H9 (cell line): Measurements from ENCODE around the gene NMRAL1. TPM values are rescaled to one million over a fixed set of nuclear protein-coding genes. Genes with fewer than 3 reads are reported as not detected.

Experiments used
- DNase-seq: peaks from one replicate; pipeline ENCODE4 v3.0.0-alpha.2; 2017
- H2AFZ ChIP-seq: one replicate; pipeline ENCODE4 v1.6.1; 2013; ENCODE audit warnings: mild to moderate bottlenecking, low read length, control low read depth, moderate library complexity
- H2AK5ac ChIP-seq: 2 replicates; pipeline ENCODE4 v1.6.1; 2013; ENCODE audit warnings: low read length, control low read depth, mixed read lengths; ENCODE audit not compliant: insufficient read length
- H2BK120ac ChIP-seq: one replicate; pipeline ENCODE4 v1.6.1; 2013; ENCODE audit warnings: low read depth, mild to moderate bottlenecking, low read length, control low read depth, inconsistent platforms; ENCODE audit not compliant: poor library complexity, severe bottlenecking
- H2BK12ac ChIP-seq: 2 replicates; pipeline ENCODE4 v1.6.1; 2013; ENCODE audit warnings: low read length, control low read depth, mixed read lengths, low read depth; ENCODE audit not compliant: insufficient read length
- H2BK15ac ChIP-seq: 2 replicates; pipeline ENCODE4 v1.6.1; 2013; ENCODE audit warnings: low read depth, low read length, control low read depth
- H2BK20ac ChIP-seq: one replicate; pipeline ENCODE4 v1.6.1; 2013; ENCODE audit warnings: low read depth, mild to moderate bottlenecking, low read length, control low read depth, inconsistent platforms; ENCODE audit not compliant: poor library complexity, severe bottlenecking
- H2BK5ac ChIP-seq: 2 replicates; pipeline ENCODE4 v1.6.1; 2013; ENCODE audit warnings: low read length, control low read depth, mixed read lengths; ENCODE audit not compliant: insufficient read length
- H3K14ac ChIP-seq: 2 replicates; pipeline ENCODE4 v1.6.1; 2013; ENCODE audit warnings: low read length, control low read depth; ENCODE audit not compliant: insufficient read depth
- H3K18ac ChIP-seq: 2 replicates; pipeline ENCODE4 v1.6.1; 2013; ENCODE audit warnings: low read depth, mild to moderate bottlenecking, mixed read lengths, low read length, control low read depth; ENCODE audit not compliant: insufficient read length
- H3K23ac ChIP-seq: 2 replicates; pipeline ENCODE4 v1.6.1; 2013; ENCODE audit warnings: low read length, control low read depth, mixed read lengths, low read depth; ENCODE audit not compliant: insufficient read length
- H3K23me2 ChIP-seq: 2 replicates; pipeline ENCODE4 v1.6.1; 2013; ENCODE audit warnings: low read depth, mild to moderate bottlenecking, mixed read lengths, low read length, control low read depth; ENCODE audit not compliant: insufficient read length, poor library complexity, severe bottlenecking
- H3K27ac ChIP-seq: 2 replicates; pipeline ENCODE4 v1.5.1; 2013; ENCODE audit warnings: low read length, control low read depth, mixed read lengths, low read depth; ENCODE audit not compliant: insufficient read length
- H3K27me3 ChIP-seq: 2 replicates; pipeline ENCODE4 v1.6.1; 2013; ENCODE audit warnings: low read length, control low read depth, inconsistent platforms; ENCODE audit not compliant: insufficient read depth
- H3K4ac ChIP-seq: 2 replicates; pipeline ENCODE4 v1.6.1; 2013; ENCODE audit warnings: low read depth, mild to moderate bottlenecking, control low read depth, inconsistent platforms, low read length, moderate library complexity
- H3K4me1 ChIP-seq: 2 replicates; pipeline ENCODE4 v1.6.1; 2013; ENCODE audit warnings: low read length, control low read depth, inconsistent platforms; ENCODE audit not compliant: insufficient read depth
- H3K4me2 ChIP-seq: 2 replicates; pipeline ENCODE4 v1.6.1; 2013; ENCODE audit warnings: low read length, control low read depth, mixed read lengths; ENCODE audit not compliant: insufficient read length, insufficient read depth
- H3K56ac ChIP-seq: 2 replicates; pipeline ENCODE4 v1.6.1; 2013; ENCODE audit warnings: low read depth, mild to moderate bottlenecking, mixed read lengths, low read length, control low read depth; ENCODE audit not compliant: insufficient read length
- H3K79me1 ChIP-seq: 2 replicates; pipeline ENCODE4 v1.6.1; 2013; ENCODE audit warnings: low read depth, mild to moderate bottlenecking, moderate library complexity, low read length, control low read depth, inconsistent platforms; ENCODE audit not compliant: insufficient read depth, poor library complexity, severe bottlenecking
- H3K79me2 ChIP-seq: 2 replicates; pipeline ENCODE4 v1.6.1; 2013; ENCODE audit warnings: low read length, control low read depth, inconsistent platforms; ENCODE audit not compliant: insufficient read depth
- H3K9ac ChIP-seq: 2 replicates; pipeline ENCODE4 v1.6.1; 2013; ENCODE audit warnings: low read length, control low read depth, mixed read lengths; ENCODE audit not compliant: insufficient read length; ENCODE audit errors: extremely low read depth
- H3K9me3 ChIP-seq: one replicate; pipeline ENCODE4 v1.6.1; 2013; ENCODE audit warnings: low read depth, low read length, inconsistent platforms; ENCODE audit not compliant: control insufficient read depth
- H3T11ph ChIP-seq: one replicate; pipeline ENCODE4 v1.6.1; 2013; ENCODE audit warnings: mild to moderate bottlenecking, low read length, control low read depth, inconsistent platforms
- H4K20me1 ChIP-seq: one replicate; pipeline ENCODE4 v1.6.1; 2013; ENCODE audit not compliant: control insufficient read depth, insufficient read length, insufficient read depth
- H4K5ac ChIP-seq: 2 replicates; pipeline ENCODE4 v1.6.1; 2013; ENCODE audit warnings: low read depth, mild to moderate bottlenecking, mixed read lengths, low read length, control low read depth; ENCODE audit not compliant: insufficient read length
- H4K8ac ChIP-seq: replicated peaks from 2 replicates; pipeline ENCODE4 v1.6.1; 2013; ENCODE audit warnings: low read length, control low read depth, mixed read lengths, low read depth; ENCODE audit not compliant: insufficient read length
- H4K91ac ChIP-seq: 2 replicates; pipeline ENCODE4 v1.6.1; 2013; ENCODE audit warnings: low read depth, mild to moderate bottlenecking, moderate library complexity, mixed read lengths, low read length, control low read depth; ENCODE audit not compliant: insufficient read length
- H3K27ac Mint-ChIP-seq, 3 experiments: 2 replicates in 2 of 3; 3 replicates in 1 of 3; pipeline ENCODE4 v1.8.0; 2020 to 2021; ENCODE audit warnings: mixed read lengths in 3 of 3, mild to moderate bottlenecking in 1 of 3, moderate library complexity in 1 of 3
- H3K27me3 Mint-ChIP-seq: 2 replicates; pipeline ENCODE4 v1.8.0; 2021; ENCODE audit warnings: low read depth, mild to moderate bottlenecking, moderate library complexity, mixed read lengths
- H3K36me3 Mint-ChIP-seq, 3 experiments: 2 replicates in 2 of 3; 3 replicates in 1 of 3; pipeline ENCODE4 v1.8.0; 2020 to 2021; ENCODE audit warnings: low read depth in 3 of 3, mixed read lengths in 3 of 3; ENCODE audit not compliant: insufficient read depth in 1 of 3
- H3K4me1 Mint-ChIP-seq, 2 experiments: 2 replicates each; pipeline ENCODE4 v1.8.0; 2020; ENCODE audit warnings: mixed read lengths in 2 of 2
- H3K4me3 Mint-ChIP-seq, 2 experiments: 2 replicates in 1 of 2; 3 replicates in 1 of 2; pipeline ENCODE4 v1.8.0; 2020 to 2021; ENCODE audit warnings: mild to moderate bottlenecking in 2 of 2, mixed read lengths in 2 of 2, moderate library complexity in 1 of 2
- H3K9me3 Mint-ChIP-seq, 2 experiments: 2 replicates in 1 of 2; 3 replicates in 1 of 2; pipeline ENCODE4 v1.8.0; 2020; ENCODE audit warnings: mild to moderate bottlenecking in 2 of 2, mixed read lengths in 2 of 2, moderate library complexity in 1 of 2
- WGBS: extraction: QIAGEN DNeasy Blood & Tissue Kit; methylation state at CpG from one replicate; pipeline ENCODE4 v1.1.7; 2013; ENCODE audit warnings: missing lambda C conversion rate, low lambda C conversion rate, mixed read lengths; ENCODE audit not compliant: insufficient read length; ENCODE audit errors: extremely low coverage; 5-methylcytosine and 5-hydroxymethylcytosine counted together
- total RNA-seq: library from RNA; stranded (reverse); gene quantifications from 2 replicates; pipeline ENCODE4 v1.2.1, GENCODE V29; 2021
- TF ChIP-seq, protein P1 (sequence below): fragments of 200-600 bp; sonication (generic); conservative IDR thresholded peaks from 3 replicates; pipeline ENCODE4 v1.8.0; 2021; ENCODE audit warnings: antibody characterized with exemption, mild to moderate bottlenecking

The NMRAL1 gene
- total RNA-seq, 1 experiment from 2014 or later, result 78.9 TPM

DNA sequence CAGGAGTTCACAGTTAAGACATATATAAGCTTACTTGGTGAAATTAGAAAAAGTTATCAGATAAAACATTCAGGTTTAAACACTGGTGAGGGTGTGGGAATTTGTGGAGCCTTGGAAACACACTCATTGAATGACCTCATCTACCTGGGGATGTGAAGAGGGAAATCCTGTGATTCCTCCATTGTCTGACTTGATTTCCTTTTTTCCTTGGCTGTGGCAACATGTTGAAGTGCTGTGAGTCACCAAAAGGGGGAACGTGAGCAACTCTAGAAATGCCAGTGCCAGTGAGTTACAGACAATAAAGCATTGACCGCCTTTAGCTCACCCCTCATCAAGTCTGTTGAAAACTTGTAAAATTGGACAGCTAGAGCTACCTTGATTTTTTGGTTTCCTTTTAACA is 3.5 kb upstream of the NMRAL1 start:
- H3K36me3 Mint-ChIP-seq, result peaks cover 7 to 17% (median 10%) of the 10 kb centered on the region in 3 experiments

More for the DNA sequence above, 3.5 kb upstream of the NMRAL1 start:
- no peak overlapping the region for H3K4ac ChIP-seq
- no peaks in the 10 kb centered on the region for H3K9me3 ChIP-seq
- H3K56ac ChIP-seq, result no peak overlapping the region
- no peaks in the 10 kb centered on the region; the same call in 1 of the 2 replicates for H3K4me1 ChIP-seq
- Mint-ChIP-seq H3K27ac (no peak overlapping the region), H3K4me3 (peak overlapping the region; percentile 77 to 82), H3K4me1 (peaks cover 18 to 25% of the 10 kb centered on the region in 2 experiments), H3K9me3 (peaks cover 10 to 14% of the 10 kb centered on the region in 2 experiments), H3K27me3 (peaks cover 10% of the 10 kb centered on the region)
- H4K20me1 ChIP-seq, result no peaks in the 10 kb centered on the region
- peaks cover 3% of the 10 kb centered on the region for H3K79me1 ChIP-seq
- H3K27me3 ChIP-seq, result no peaks in the 10 kb centered on the region
- no CpG with 5 or more reads among the region's 2 CpGs for WGBS
- no peak overlapping the region for H3K23ac ChIP-seq
- no peak overlapping the region for H3K9ac ChIP-seq
- H3K4me2 ChIP-seq, result no peak overlapping the region
- no peak overlapping the region for H2BK12ac ChIP-seq
- no peaks in the 10 kb centered on the region; the same call in 1 of the 2 replicates for H3K79me2 ChIP-seq
- no peak for DNase-seq
- H4K5ac ChIP-seq, result no peak overlapping the region
- H2AFZ ChIP-seq, result no peak overlapping the region
- H3T11ph ChIP-seq, result no peak overlapping the region
- no peak overlapping the region for H3K18ac ChIP-seq
- no peak overlapping the region for H2BK5ac ChIP-seq
- no peak overlapping the region for H4K8ac ChIP-seq
- TF ChIP-seq, protein P1, sequence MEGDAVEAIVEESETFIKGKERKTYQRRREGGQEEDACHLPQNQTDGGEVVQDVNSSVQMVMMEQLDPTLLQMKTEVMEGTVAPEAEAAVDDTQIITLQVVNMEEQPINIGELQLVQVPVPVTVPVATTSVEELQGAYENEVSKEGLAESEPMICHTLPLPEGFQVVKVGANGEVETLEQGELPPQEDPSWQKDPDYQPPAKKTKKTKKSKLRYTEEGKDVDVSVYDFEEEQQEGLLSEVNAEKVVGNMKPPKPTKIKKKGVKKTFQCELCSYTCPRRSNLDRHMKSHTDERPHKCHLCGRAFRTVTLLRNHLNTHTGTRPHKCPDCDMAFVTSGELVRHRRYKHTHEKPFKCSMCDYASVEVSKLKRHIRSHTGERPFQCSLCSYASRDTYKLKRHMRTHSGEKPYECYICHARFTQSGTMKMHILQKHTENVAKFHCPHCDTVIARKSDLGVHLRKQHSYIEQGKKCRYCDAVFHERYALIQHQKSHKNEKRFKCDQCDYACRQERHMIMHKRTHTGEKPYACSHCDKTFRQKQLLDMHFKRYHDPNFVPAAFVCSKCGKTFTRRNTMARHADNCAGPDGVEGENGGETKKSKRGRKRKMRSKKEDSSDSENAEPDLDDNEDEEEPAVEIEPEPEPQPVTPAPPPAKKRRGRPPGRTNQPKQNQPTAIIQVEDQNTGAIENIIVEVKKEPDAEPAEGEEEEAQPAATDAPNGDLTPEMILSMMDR, result peak; percentile 50
- H3K14ac ChIP-seq, result no peak overlapping the region
- no peak overlapping the region for H2BK120ac ChIP-seq
- H2BK20ac ChIP-seq, result no peak overlapping the region
- H2AK5ac ChIP-seq, result no peak overlapping the region
- H4K91ac ChIP-seq, result no peak overlapping the region
- no peak overlapping the region for H2BK15ac ChIP-seq
- H3K27ac ChIP-seq, result no peak overlapping the region
- H3K23me2 ChIP-seq, result peaks cover 12% of the 10 kb centered on the region
